Fibroblast of skin of right quadriceps (primary cell): ENCODE measurements around the gene CELSR2.
A peak's percentile ranks its signal among the peaks of the same experiment; 100 is the strongest.

Experiments
- DNase-seq: peaks from one replicate; pipeline ENCODE4 v3.0.0-alpha.2; 2013

Gene CELSR2

GRCh38 chr1:109229531-109230127, 19.7 kb upstream of the CELSR2 start:
- DNase-seq, result no peak

GRCh38 chr1:109231066-109231465, 18.3 kb upstream of the CELSR2 start:
- no peak for DNase-seq

- no peak for DNase-seq
Observed at GRCh38 chr1:109235137-109235536, 14.2 kb upstream of the CELSR2 start.

- DNase-seq, result no peak
Observed at GRCh38 chr1:109237512-109237911, 11.8 kb upstream of the CELSR2 start.

GRCh38 chr1:109238382-109238781, 11.0 kb upstream of the CELSR2 start:
- no peak for DNase-seq

- DNase-seq, result no peak
Observed at GRCh38 chr1:109239047-109239408, 10.3 kb upstream of the CELSR2 start.

GRCh38 chr1:109239409-109240068, 9.8 kb upstream of the CELSR2 start:
- DNase-seq, result peak; percentile 46

GRCh38 chr1:109240158-109241152, 8.9 kb upstream of the CELSR2 start:
- peak; percentile 83 for DNase-seq

GRCh38 chr1:109241344-109241743, 8.0 kb upstream of the CELSR2 start:
- no peak for DNase-seq

GRCh38 chr1:109241841-109242345, 7.4 kb upstream of the CELSR2 start:
- DNase-seq, result no peak

GRCh38 chr1:109242387-109242786, 7.0 kb upstream of the CELSR2 start:
- DNase-seq, result no peak

- no peak for DNase-seq
Observed at GRCh38 chr1:109243221-109243620, 6.1 kb upstream of the CELSR2 start.

- no peak for DNase-seq
Observed at GRCh38 chr1:109243860-109244552, 5.3 kb upstream of the CELSR2 start.

- DNase-seq, result no peak
Observed at GRCh38 chr1:109246141-109246551, 3.2 kb upstream of the CELSR2 start.

- no peak for DNase-seq
Observed at GRCh38 chr1:109247401-109248365, 1.7 kb upstream of the CELSR2 start.

- DNase-seq, result no peak
Observed at GRCh38 chr1:109248444-109248796, 919 bp upstream of the CELSR2 start.

- DNase-seq, result no peak
Observed at GRCh38 chr1:109249654-109250401, 489 bp downstream of the CELSR2 start.

GRCh38 chr1:109250454-109251276, 1.3 kb downstream of the CELSR2 start:
- no peak for DNase-seq

- DNase-seq, result no peak
Observed at GRCh38 chr1:109251277-109252166, 2.2 kb downstream of the CELSR2 start.
